Stimulated activated CD8-positive, alpha-beta memory T cell treated with anti-CD3 and anti-CD28 coated beads, Interleukin-4, amount 100 ng/mL, for 24 hours (primary cell): ENCODE data around the gene NR3C1.

ENCODE experiments used
- DNase-seq: peaks from one replicate; pipeline ENCODE4 v3.0.0-alpha.2; 2020; ENCODE audit warnings: low read depth

The NR3C1 gene

GRCh38 chr5:143403593-143404415 is at the start of gene NR3C1:
Gene NR3C1, minus strand, starts transcription at chr5:143403686. Its CDS starts 2,847 bp downstream, at chr5:143400839.
- peak; percentile 80 for DNase-seq

GRCh38 chr5:143449772-143450171 is 46.3 kb upstream of the NR3C1 start:
- DNase-seq = no peak

GRCh38 chr5:143448518-143448917 is 45.0 kb upstream of the NR3C1 start:
- DNase-seq = no peak

- no peak for DNase-seq
Measured at GRCh38 chr5:143447983-143448382, 44.5 kb upstream of the NR3C1 start.

- no peak for DNase-seq
Measured at GRCh38 chr5:143446535-143447226, 43.2 kb upstream of the NR3C1 start.

GRCh38 chr5:143445776-143446175 is 42.3 kb upstream of the NR3C1 start:
- DNase-seq = no peak

- DNase-seq = no peak
Measured at GRCh38 chr5:143443330-143443729, 39.8 kb upstream of the NR3C1 start.

GRCh38 chr5:143442385-143442784 is 38.9 kb upstream of the NR3C1 start:
- DNase-seq = no peak

GRCh38 chr5:143440448-143441115 is 37.1 kb upstream of the NR3C1 start:
- no peak for DNase-seq

- DNase-seq = no peak
Measured at GRCh38 chr5:143437666-143438273, 34.3 kb upstream of the NR3C1 start.

GRCh38 chr5:143436871-143437270 is 33.4 kb upstream of the NR3C1 start:
- no peak for DNase-seq

GRCh38 chr5:143435210-143435657 is 31.7 kb upstream of the NR3C1 start:
- DNase-seq = no peak

GRCh38 chr5:143434261-143435209 is 31.0 kb upstream of the NR3C1 start:
- DNase-seq = no peak

- DNase-seq = no peak
Measured at GRCh38 chr5:143433670-143434069, 30.2 kb upstream of the NR3C1 start.

- DNase-seq = no peak
Measured at GRCh38 chr5:143432658-143433239, 29.3 kb upstream of the NR3C1 start.

GRCh38 chr5:143431789-143432188 is 28.3 kb upstream of the NR3C1 start:
- DNase-seq = no peak

- DNase-seq = no peak
Measured at GRCh38 chr5:143428738-143429420, 25.4 kb upstream of the NR3C1 start.

GRCh38 chr5:143428155-143428554 is 24.7 kb upstream of the NR3C1 start:
- no peak for DNase-seq

GRCh38 chr5:143427122-143427735 is 23.7 kb upstream of the NR3C1 start:
- DNase-seq = no peak
